A673 (cell line): ENCODE results near the gene TTC34. TPM values are rescaled to one million over a fixed set of nuclear protein-coding genes. Genes with fewer than 3 reads are reported as not detected.

ENCODE experiments used
- BruUV-seq: library from RNA; stranded (reverse); fragments of 400-500 nt; replicated peaks from 2 replicates; lab custom pipeline; 2021; lab: Mats Ljungman, UMichigan
- CTCF ChIA-PET: fragments of 300-600 bp; sonication (Branson Sonifier 250); formaldehyde crosslinking; loops from one replicate; lab custom pipeline; 2022; ENCODE audit warnings: antibody characterized with exemption; lab: Charles Lee
- POLR2A ChIA-PET: fragments of 300-600 bp; sonication (Branson Sonifier 250); formaldehyde crosslinking; loops from one replicate; lab custom pipeline; 2022; ENCODE audit warnings: antibody characterized with exemption; ENCODE audit not compliant: low non-redundant PET; lab: Charles Lee
- DNase-seq: peaks from one replicate; pipeline ENCODE4 v3.0.0-alpha.2; 2015; ENCODE audit warnings: low spot score
- H3K27ac ChIP-seq: fragments of 200-600 bp; sonication (generic); 2 replicates; pipeline ENCODE4 v1.5.1; 2016; ENCODE audit warnings: mixed run types, low read depth, mild to moderate bottlenecking, mixed read lengths, antibody characterized with exemption, low read length; ENCODE audit not compliant: poor library complexity, severe bottlenecking
- H3K27me3 ChIP-seq: fragments of 200-600 bp; sonication (generic); replicated peaks from 2 replicates; pipeline ENCODE4 v1.6.1; 2017; ENCODE audit warnings: mixed run types, low read depth, mild to moderate bottlenecking, mixed read lengths, antibody characterized with exemption, low read length; ENCODE audit not compliant: insufficient read depth, poor library complexity
- H3K36me3 ChIP-seq: fragments of 200-600 bp; sonication (generic); 2 replicates; pipeline ENCODE4 v1.6.1; 2016; ENCODE audit warnings: mixed run types, mild to moderate bottlenecking, mixed read lengths, antibody characterized with exemption, low read length; ENCODE audit not compliant: insufficient read depth, poor library complexity, severe bottlenecking
- H3K4me1 ChIP-seq: fragments of 200-600 bp; sonication (generic); 2 replicates; pipeline ENCODE4 v1.6.1; 2017; ENCODE audit warnings: mixed run types, mild to moderate bottlenecking, mixed read lengths, antibody characterized with exemption, low read length; ENCODE audit not compliant: insufficient read depth, poor library complexity, severe bottlenecking
- H3K4me3 ChIP-seq: fragments of 200-600 bp; sonication (generic); 2 replicates; pipeline ENCODE4 v1.5.1; 2016; ENCODE audit warnings: low read depth, mixed run types, mild to moderate bottlenecking, mixed read lengths, low read length; ENCODE audit not compliant: poor library complexity, severe bottlenecking
- H3K9me3 ChIP-seq: fragments of 200-600 bp; sonication (generic); 2 replicates; pipeline ENCODE4 v1.6.1; 2016; ENCODE audit warnings: mixed run types, low read depth, mild to moderate bottlenecking, mixed read lengths, antibody characterized with exemption, low read length; ENCODE audit not compliant: poor library complexity, severe bottlenecking
- EZH2 ChIP-seq: fragments of 200-600 bp; sonication (generic); IDR thresholded peaks from 2 replicates; pipeline ENCODE4 v1.6.1; 2017; ENCODE audit warnings: borderline replicate concordance, low read depth, mild to moderate bottlenecking, mixed read lengths, antibody characterized with exemption, low read length; ENCODE audit not compliant: poor library complexity, severe bottlenecking
- intact Hi-C: fragments of 100-400 bp; cut with micrococcal nuclease; formaldehyde crosslinking; loops from one replicate; pipeline ENCODE4 v1.10.0; 2022; ENCODE audit not compliant: unreplicated experiment
- total RNA-seq: library from RNA; stranded (reverse); gene quantifications from 2 replicates; pipeline ENCODE4 v1.2.3, GENCODE V29; 2021
- TF ChIP-seq, protein P1 (sequence below): fragments of 300-800, 200-600 bp; sonication (generic); conservative IDR thresholded peaks from 2 replicates; pipeline ENCODE4 v1.5.1; 2017; ENCODE audit warnings: low read depth, mild to moderate bottlenecking, antibody characterized with exemption, low read length, moderate library complexity, mixed read lengths

The TTC34 gene
- total RNA-seq, 1 experiment from 2014 or later: 0.84 TPM

DNA sequence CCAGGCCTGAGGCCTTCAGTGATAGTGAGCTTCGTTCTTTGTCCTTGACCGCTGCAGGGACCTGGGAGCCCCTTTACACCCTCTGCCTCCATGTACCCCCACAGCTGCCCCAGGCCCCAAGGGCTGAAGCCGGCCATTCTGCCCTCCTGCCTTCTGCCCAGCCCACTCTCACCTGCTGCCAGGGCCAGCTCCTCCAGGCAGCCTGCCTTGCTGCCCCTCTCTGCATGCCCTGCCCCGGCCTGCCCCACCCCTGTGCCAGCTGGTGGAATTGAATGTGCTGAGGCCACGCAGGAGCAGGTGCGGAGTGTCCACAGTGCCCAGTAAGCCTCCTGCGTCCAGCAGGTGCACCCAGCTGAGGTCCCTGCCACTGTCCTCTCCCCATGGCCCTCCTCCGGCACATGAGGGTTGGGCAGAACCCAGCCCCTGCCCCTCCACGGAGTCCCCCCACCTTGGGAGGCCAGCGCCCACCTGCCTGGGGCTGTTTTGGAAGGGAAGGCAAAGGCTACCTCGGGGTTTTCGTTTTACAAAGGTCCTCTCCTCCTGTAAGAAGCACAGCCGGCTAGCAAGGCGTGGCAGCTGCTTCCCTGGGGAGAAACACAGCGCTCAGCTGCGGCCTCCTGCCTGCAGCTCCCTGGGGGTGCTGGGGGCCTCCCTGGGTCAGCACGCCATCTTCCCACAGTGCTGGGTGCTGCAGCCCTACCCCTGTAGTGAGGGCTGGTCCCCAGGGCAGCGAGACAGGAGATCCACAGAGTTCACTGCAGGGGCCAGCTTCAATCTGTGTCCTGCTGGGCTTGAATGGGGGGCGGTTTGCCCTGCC, 189.7 kb downstream of the TTC34 start:
- Histone ChIP-seq H3K4me1 (no peaks in the 10 kb centered on the region), H3K9me3 (no peaks in the 10 kb centered on the region), H3K27me3 (no peaks in the 10 kb centered on the region), H3K36me3 (no peaks in the 10 kb centered on the region), H3K27ac (no peak overlapping the region), H3K4me3 (no peak overlapping the region)
- ChIA-PET CTCF (no interaction called here), POLR2A (no interaction called here)
- BruUV-seq: no TSS peak
- no peak for DNase-seq
- intact Hi-C loops: no loop called here
- TF ChIP-seq EZH2: no peak
- TF ChIP-seq, protein P1, sequence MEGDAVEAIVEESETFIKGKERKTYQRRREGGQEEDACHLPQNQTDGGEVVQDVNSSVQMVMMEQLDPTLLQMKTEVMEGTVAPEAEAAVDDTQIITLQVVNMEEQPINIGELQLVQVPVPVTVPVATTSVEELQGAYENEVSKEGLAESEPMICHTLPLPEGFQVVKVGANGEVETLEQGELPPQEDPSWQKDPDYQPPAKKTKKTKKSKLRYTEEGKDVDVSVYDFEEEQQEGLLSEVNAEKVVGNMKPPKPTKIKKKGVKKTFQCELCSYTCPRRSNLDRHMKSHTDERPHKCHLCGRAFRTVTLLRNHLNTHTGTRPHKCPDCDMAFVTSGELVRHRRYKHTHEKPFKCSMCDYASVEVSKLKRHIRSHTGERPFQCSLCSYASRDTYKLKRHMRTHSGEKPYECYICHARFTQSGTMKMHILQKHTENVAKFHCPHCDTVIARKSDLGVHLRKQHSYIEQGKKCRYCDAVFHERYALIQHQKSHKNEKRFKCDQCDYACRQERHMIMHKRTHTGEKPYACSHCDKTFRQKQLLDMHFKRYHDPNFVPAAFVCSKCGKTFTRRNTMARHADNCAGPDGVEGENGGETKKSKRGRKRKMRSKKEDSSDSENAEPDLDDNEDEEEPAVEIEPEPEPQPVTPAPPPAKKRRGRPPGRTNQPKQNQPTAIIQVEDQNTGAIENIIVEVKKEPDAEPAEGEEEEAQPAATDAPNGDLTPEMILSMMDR: no peak

DNA sequence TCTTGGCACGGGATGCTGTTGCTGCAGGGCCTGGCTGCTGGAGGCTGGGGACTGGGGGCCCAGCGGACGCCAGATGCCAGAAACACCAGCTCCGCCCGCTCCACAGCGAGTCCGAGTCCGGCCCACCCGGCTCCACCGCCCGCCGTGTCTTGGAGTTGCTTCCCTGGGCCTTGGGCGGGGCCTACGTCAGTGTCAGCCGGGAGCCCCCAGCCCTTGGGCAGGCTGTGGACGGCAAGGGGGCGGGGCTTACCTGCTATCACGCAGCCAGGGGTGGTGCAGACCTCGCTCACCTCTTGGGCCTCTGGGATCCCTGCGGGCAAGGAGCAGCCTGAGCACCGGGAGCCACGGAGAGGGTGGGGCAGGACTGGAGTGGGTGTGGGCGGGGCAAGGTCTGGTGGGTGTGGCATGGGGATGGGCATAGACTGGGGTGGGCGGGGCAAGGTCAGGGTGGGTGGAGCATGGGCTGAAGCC, 190.4 kb downstream of the TTC34 start:
- ChIA-PET CTCF (no interaction called here), POLR2A (no interaction called here)
- no peaks in the 10 kb centered on the region for H3K27me3 ChIP-seq
- H3K9me3 ChIP-seq: no peaks in the 10 kb centered on the region
- TF ChIP-seq, protein P1: no peak
- no peak for TF ChIP-seq EZH2
- intact Hi-C loops: no loop called here
- no peaks in the 10 kb centered on the region for H3K4me1 ChIP-seq
- no peak overlapping the region for H3K27ac ChIP-seq
- peak; percentile 35 for DNase-seq
- peak overlapping the region; percentile 9 for H3K4me3 ChIP-seq
- no peaks in the 10 kb centered on the region for H3K36me3 ChIP-seq
- BruUV-seq: no TSS peak

DNA sequence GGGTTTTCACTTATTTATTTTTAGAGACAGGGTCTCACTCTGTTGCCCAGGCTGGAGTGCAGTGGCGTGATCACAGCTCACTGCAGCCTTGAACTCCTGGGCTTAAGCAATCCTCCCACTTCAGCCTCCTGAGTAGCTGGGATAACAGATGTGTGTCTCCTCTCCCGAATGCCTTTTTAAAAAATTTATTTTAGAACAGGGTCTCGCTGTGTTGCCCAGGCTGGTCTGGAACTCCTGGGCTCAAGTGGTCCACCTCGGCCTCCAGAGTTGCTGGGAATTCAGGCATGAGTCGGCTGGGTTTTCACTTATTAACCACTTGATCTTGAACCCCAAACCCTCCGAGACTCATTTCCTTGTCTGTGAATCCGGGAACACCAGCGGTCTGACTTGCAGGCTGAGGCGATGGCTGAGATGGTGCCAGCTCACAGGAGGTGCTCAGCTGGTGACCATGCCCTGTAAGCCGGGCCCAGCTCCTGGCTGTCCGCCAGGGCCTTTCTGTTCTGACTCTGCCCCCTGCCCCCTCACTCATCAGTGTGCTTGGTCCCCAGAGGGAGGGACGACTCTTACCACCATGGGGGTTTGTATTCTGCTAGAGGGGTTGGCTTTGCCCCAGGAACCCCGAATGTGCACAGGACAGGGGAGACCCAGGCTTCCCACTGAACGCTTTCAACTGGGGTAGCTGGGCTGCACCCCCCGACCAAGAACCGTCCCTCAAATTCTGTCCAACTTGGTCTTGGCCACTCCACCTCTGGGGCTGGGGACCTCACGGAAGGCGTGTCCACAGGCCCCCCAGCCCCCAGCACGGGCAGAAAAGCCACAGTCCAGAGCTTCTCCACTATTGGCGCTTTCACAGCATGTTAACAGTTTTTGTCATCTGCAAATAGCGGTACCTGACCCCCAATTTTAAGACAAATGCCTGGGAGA, 191.2 kb downstream of the TTC34 start:
- intact Hi-C loops: no loop called here
- ChIA-PET CTCF (no interaction called here), POLR2A (no interaction called here)

More for the DNA sequence above, 191.2 kb downstream of the TTC34 start:
- BruUV-seq: no TSS peak
- H3K27me3 ChIP-seq: no peaks in the 10 kb centered on the region
- no peaks in the 10 kb centered on the region for H3K9me3 ChIP-seq
- DNase-seq: no peak
- H3K4me3 ChIP-seq: no peak overlapping the region
- TF ChIP-seq, protein P1: no peak
- TF ChIP-seq EZH2: no peak
- no peaks in the 10 kb centered on the region for H3K36me3 ChIP-seq
- H3K27ac ChIP-seq: no peak overlapping the region
- H3K4me1 ChIP-seq: no peaks in the 10 kb centered on the region
